Measurements from ENCODE around the gene WDSUB1. TPM values are rescaled to one million over a fixed set of nuclear protein-coding genes. Genes with fewer than 3 reads are reported as not detected.
A peak's percentile ranks its signal among the peaks of the same experiment; 100 is the strongest.

The WDSUB1 gene
- total RNA-seq, 1 experiment from 2014 or later: 7.7 TPM

- DNase-seq (ENCODE audit: low read depth): no peak
These were observed 18.6 kb downstream of the WDSUB1 start for GRCh38 chr2:159267921-159268320.

- no peak for DNase-seq (ENCODE audit: low read depth)
These were observed 19.9 kb downstream of the WDSUB1 start for GRCh38 chr2:159266554-159266953.

- peak; percentile 81 for DNase-seq (ENCODE audit: low read depth)
These were observed 21.3 kb downstream of the WDSUB1 start for GRCh38 chr2:159265171-159265576.

DNA sequence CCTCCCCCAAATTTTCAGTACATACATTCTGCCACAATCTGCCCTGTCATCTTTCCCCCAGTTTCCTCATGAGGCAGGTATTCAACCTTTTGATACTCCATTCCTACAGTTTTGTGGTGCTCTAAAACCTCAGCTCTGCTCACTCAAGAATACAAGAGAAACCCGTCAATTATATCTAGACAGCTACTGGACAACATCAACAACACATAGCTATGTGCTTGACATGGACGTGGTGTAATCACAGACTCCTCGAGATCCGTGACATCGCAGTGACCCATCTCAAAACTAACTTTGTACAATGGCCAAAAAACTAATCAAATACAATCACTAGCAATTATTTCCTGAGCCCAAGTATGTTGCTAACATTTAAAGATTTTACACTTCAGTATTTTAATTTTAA, 23.6 kb downstream of the WDSUB1 start:
- DNase-seq (ENCODE audit: low read depth): no peak

- no peak for DNase-seq (ENCODE audit: low read depth)
These were observed 24.3 kb downstream of the WDSUB1 start for GRCh38 chr2:159262226-159262625.

DNA sequence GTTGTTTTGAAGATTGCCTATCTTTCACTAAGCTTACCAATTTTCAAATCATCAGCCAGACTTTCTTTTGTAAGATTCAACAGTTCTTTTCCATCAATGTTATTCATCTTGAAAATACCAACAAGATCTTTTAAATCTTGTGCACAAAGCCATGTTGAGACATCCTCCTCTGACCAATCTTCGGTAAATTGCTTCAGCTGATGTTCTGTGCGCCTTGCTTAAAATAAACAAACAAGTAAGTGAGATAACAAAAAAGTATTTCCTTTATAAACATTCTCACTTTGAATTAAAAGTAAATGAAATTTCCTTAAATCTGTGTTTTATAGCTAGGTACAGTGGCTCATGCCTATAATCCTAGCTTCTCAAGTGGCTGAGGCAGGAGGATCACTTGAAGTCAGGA, 30.3 kb downstream of the WDSUB1 start:
- DNase-seq (ENCODE audit: low read depth): no peak

DNA sequence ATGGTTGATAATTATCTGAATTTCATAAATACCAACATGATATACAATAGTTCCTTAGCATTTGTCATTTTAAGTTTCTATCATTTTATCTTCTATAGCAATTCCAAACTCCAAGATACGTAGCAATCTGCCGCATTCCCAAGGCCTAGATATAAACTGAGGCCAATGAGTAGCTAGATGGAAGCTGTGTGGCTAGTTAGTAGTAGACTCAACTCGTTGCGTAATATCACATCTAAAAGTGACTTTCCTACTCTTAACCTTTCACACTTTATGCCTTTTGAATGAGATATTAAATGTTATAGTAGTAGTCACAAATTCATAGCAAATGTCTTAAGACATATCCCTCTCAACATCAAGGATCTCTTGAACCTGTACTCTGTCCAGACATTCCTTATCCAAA, 33.6 kb downstream of the WDSUB1 start:
- no peak for DNase-seq (ENCODE audit: low read depth)

DNA sequence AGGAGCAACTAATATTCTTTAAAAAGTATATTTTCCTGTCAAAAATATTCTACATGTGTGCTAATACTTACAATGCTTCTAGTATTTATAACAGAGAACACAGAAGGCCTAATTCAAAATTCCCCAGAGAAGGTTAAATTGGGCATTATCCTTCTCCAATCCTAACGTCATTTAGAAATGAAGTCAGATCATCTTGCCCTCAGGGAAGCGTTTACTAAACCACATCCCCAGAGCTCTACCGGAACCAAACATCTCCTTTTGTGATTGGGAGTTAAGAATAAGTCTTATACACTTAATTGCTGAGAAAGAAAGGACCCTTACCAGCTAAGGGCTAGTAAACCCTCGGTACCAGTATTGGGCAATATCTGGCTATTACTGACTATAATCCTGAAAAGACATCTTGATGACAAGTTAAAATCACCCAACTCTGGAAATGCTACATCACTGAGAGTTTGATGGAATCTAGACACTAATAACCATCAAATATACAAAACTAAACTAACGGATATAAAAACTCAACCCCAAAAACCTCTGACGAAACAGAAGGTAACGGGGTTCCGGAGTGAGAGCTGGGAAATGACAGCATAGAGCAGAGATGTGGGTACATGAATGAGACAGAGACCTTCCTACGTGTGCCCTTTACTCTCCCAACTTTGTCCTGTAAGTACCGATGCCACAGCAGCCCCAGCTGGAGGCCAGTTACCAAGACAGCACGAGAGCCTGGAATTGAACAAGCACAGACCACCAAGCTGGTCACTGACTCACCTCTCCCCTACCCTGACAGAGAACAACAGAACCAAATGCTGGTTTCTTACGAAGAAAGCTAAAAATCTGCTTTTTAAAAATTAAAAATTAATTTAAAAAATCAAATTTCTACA, 35.0 kb downstream of the WDSUB1 start:
- DNase-seq (ENCODE audit: low read depth): no peak

DNA sequence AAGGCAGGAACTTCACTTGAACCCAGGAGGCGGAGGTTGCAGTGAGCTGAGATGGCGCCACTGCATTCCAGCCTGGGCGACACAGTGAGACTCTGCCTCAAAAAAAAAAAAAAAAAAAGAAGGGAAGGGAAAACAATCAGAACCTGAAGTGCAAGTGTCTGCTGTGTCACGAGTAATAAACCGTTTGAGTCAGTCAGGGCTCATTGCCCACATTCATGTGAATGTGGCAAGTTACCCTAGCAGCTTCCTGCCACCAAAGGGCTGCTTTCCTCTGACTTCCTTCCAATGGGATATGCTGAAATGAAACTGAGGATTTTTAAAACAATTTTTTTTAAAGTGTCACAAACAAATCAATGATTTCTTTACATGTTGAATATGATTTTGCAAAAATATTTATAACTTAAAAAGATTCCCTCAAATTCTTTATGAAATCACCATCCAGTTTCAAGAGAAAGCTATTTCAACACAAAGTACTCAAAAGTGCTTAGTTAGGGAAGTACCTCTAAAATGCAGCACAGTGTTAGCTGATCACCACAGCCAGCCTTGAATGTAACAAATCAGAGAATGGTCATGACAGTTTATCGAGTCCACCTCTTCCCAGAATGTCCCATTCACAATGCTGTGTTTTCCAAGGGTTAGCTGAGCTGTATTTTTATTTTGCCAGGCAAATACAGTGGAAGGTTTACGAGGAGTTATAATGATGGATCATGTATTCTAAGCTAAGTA, 36.4 kb downstream of the WDSUB1 start:
- DNase-seq (ENCODE audit: low read depth): peak; percentile 95

DNA sequence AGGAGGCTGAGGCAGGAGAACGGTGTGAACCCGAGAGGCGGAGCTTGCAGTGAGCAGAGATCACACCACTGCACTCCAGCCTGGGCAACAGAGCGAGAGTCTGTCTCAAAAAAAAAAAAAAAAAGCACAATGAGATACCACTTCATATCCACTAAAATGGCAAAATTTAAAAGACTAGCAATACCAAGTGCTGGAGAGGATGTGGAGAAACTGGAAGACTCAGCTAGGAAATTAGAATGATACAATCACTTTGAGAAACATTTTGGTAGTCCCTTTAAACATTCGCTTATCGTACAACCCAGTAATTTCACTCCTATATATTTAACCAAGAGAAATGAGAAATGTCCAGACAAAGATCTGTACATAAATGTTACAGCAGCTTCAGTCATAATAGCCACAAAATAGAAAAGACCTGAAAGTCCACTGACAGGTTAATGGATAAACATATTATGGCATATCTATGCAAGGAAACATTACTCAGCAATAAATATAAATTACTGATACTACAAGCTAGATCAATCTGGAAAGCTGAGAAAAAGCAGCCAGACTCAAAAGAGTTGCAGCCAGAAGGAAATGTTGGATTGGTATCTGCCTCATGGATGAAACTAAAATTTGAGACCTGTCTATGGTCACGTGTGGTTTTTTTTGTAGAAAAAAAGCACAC, 40.0 kb downstream of the WDSUB1 start:
- no peak for DNase-seq (ENCODE audit: low read depth)

DNA sequence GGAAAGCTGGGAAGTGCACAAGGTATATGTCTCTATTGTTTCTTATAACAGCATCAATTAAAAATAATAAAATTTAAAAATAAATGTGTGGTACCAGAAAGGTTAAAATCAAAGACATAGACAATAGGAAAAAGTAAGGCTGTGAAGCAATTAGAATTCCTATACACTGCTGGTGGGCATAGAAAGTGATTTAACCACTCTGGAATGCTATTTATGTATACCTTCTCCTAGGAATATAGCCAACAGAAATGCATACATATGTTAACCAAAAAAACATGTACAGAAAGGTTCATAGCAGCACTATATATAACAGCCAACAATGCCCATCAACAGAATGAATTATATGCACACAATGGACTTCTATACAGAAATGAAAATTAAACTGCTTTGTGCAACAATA, 43.0 kb downstream of the WDSUB1 start:
- DNase-seq (ENCODE audit: low read depth): peak; percentile 24

GRCh38 chr2:159234868-159235267, 51.6 kb downstream of the WDSUB1 start:
- DNase-seq (ENCODE audit: low read depth): no peak

- DNase-seq (ENCODE audit: low read depth): no peak
These were observed 53.9 kb downstream of the WDSUB1 start for GRCh38 chr2:159232456-159233170.

- no peak for DNase-seq (ENCODE audit: low read depth)
These were observed 56.2 kb downstream of the WDSUB1 start for GRCh38 chr2:159230145-159230877.

GRCh38 chr2:159229476-159230144, 56.9 kb downstream of the WDSUB1 start:
- DNase-seq (ENCODE audit: low read depth): no peak

DNA sequence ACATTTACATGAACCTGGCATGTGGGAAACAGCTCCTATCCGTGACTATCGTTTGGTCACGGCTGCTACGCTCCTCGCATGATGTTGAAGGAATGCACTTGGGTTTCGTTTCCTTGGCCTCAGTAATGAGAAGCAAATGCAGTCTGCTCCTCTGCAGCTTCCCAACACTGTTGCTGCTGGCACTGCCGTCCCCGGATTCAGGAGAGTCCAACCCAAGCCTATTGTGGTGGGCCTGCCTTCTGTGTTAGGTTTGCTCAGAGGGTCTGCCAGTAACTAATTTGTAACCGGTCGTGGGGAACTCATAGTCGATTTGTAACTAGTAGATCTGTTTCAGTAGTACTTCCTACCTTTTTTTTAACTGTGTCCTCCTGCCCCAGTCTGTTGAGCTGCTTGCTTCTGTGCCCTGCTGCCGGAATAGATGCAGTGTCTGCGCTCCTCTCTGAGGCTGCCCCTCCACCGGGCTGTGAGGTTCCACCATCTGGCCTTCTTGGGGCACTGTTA, 58.4 kb downstream of the WDSUB1 start:
- no peak for DNase-seq (ENCODE audit: low read depth)

GRCh38 chr2:159227467-159227866, 59.0 kb downstream of the WDSUB1 start:
- DNase-seq (ENCODE audit: low read depth): no peak

GRCh38 chr2:159226608-159227385, 59.7 kb downstream of the WDSUB1 start:
- DNase-seq (ENCODE audit: low read depth): no peak

- DNase-seq (ENCODE audit: low read depth): peak; percentile 93
These were observed 60.4 kb downstream of the WDSUB1 start for GRCh38 chr2:159226059-159226461.

All from HT1080 (cell line).